SK-N-SH (cell line): Measurements from ENCODE around the gene FAM124A.

ENCODE experiments used
- CTCF ChIP-seq: fragments of 200-600 bp; sonication (generic); IDR thresholded peaks from 2 replicates; pipeline ENCODE4 v1.6.1; 2017; ENCODE audit warnings: antibody characterized with exemption, mild to moderate bottlenecking, moderate library complexity
- EP300 ChIP-seq, 2 experiments: IDR thresholded peaks; 2 replicates each; pipeline versions ENCODE4 v1.4.0 to v1.6.1; 2012; ENCODE audit warnings: borderline replicate concordance in 1 of 2, low read depth in 1 of 2, low read length in 1 of 2
- FOXM1 ChIP-seq: IDR thresholded peaks from 2 replicates; pipeline ENCODE4 v1.4.0; 2012; ENCODE audit warnings: low read depth, mild to moderate bottlenecking
- GATA2 ChIP-seq: sonication (generic); formaldehyde crosslinking; IDR thresholded peaks from 2 replicates; pipeline ENCODE4 v1.5.0; 2020; ENCODE audit warnings: mild to moderate bottlenecking, missing genetic modification reagents
- MAX ChIP-seq: IDR thresholded peaks from 2 replicates; pipeline ENCODE4 v1.4.0; 2012; ENCODE audit warnings: low read depth
- POLR2AphosphoS5 ChIP-seq: IDR thresholded peaks from 2 replicates; pipeline ENCODE4 v1.6.1; 2012; ENCODE audit warnings: low read depth, low read length
- RAD21 ChIP-seq: IDR thresholded peaks from 2 replicates; pipeline ENCODE4 v1.6.1; 2012; ENCODE audit warnings: mild to moderate bottlenecking, low read length
- RFX5 ChIP-seq: IDR thresholded peaks from 2 replicates; pipeline ENCODE4 v1.6.1; 2012; ENCODE audit warnings: mild to moderate bottlenecking, improper control_type of control experiment, low read length
- RXRA ChIP-seq: IDR thresholded peaks from 2 replicates; pipeline ENCODE4 v1.4.0; 2012; ENCODE audit warnings: low read depth, mild to moderate bottlenecking, borderline replicate concordance
- SIN3A ChIP-seq: IDR thresholded peaks from 2 replicates; pipeline ENCODE4 v1.6.1; 2012; ENCODE audit warnings: low read depth, mild to moderate bottlenecking, low read length, moderate library complexity, borderline replicate concordance
- TAF1 ChIP-seq: IDR thresholded peaks from 2 replicates; pipeline ENCODE4 v1.6.1; 2012; ENCODE audit warnings: low read depth, mild to moderate bottlenecking, low read length, moderate library complexity, borderline replicate concordance

- no peak for TF ChIP-seq RXRA
- TF ChIP-seq CTCF, result no peak
- TF ChIP-seq FOXM1, result no peak
- no peak for TF ChIP-seq GATA2
- no peak for TF ChIP-seq RFX5
- TF ChIP-seq TAF1, result no peak
- TF ChIP-seq EP300 (IDR thresholded peaks at IDR 0.05; ENCODE audit: borderline replicate concordance in 1 of 2, low read depth in 1 of 2, low read length in 1 of 2), result no peak
- TF ChIP-seq POLR2AphosphoS5, result no peak
- TF ChIP-seq SIN3A, result no peak
- no peak for TF ChIP-seq MAX
- TF ChIP-seq RAD21, result no peak
These were observed 1.1 kb upstream of the FAM124A start for GRCh38 chr13:51221108-51221507.
